Measurements from ENCODE around the gene IL22RA1. TPM values are rescaled to one million over a fixed set of nuclear protein-coding genes. Genes with fewer than 3 reads are reported as not detected.

IL22RA1 gene
- total and polyA plus RNA-seq, 2 of the 8 experiments (the other 6 are each of a cell fraction or from before 2014, with no cell fraction given), result 0.17 to 0.32 TPM

DNA sequence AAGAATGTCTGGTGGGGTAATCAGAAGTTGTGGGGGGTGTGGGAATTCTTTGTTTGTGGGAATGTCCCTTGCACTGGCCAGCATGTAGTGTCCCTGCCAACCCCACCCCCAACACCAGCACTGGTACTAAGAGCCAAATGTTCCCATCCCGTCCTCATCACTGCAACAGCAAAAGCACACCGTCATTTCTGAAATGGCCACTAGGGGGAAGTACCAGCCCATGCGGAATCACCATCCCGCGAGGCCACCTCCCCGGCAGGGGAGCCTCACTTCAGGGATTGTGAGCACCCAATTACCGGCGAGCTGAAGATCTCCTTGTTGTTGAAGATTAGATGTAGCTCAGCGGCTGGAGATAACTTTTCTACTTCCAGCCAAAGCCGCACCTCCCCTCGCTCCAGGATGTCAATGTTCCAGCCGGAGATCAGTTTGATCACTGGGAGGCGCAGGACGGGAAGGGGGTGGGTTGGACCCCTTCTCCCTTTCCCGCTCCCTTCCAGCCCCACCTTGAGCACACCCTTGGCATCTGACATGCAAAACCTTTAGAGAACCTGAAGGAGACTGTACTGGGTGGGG, 72.0 kb downstream of the IL22RA1 start (continued):
- TF ChIP-seq, protein P1, sequence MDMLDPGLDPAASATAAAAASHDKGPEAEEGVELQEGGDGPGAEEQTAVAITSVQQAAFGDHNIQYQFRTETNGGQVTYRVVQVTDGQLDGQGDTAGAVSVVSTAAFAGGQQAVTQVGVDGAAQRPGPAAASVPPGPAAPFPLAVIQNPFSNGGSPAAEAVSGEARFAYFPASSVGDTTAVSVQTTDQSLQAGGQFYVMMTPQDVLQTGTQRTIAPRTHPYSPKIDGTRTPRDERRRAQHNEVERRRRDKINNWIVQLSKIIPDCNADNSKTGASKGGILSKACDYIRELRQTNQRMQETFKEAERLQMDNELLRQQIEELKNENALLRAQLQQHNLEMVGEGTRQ (IDR thresholded peaks at IDR 0.05; ENCODE audit: low read length), result no peak
- TF ChIP-seq SUZ12 (IDR thresholded peaks at IDR 0.05; ENCODE audit: low read length) (no peak), EZH2 (IDR thresholded peaks at IDR 0.05; ENCODE audit: low read depth, low read length, severe bottlenecking) (no peak), TAF7 (optimal IDR thresholded peaks at IDR 0.05; ENCODE audit: borderline replicate concordance, low read depth, low read length) (no peak), SP1 (IDR thresholded peaks at IDR 0.05; ENCODE audit: low read depth, low read length) (no peak), SIX5 (IDR thresholded peaks at IDR 0.05; ENCODE audit: low read depth, low read length) (no peak), MAFK (IDR thresholded peaks at IDR 0.05; ENCODE audit: low read depth, low read length) (no peak), BCL11A (IDR thresholded peaks at IDR 0.05; ENCODE audit: low read depth in 2 of 2, low read length in 2 of 2) (no peak), NRF1 (IDR thresholded peaks at IDR 0.05; ENCODE audit: low read depth, low read length) (no peak), NANOG (IDR thresholded peaks at IDR 0.05; ENCODE audit: insufficient read depth, low read depth, low read length, poor library complexity, severe bottlenecking) (no peak), GTF2F1 (IDR thresholded peaks at IDR 0.05; ENCODE audit: borderline replicate concordance, low read depth, low read length) (no peak), GABPA (IDR thresholded peaks at IDR 0.05; ENCODE audit: borderline replicate concordance, insufficient read depth, low read length) (peak; percentile 60; the same call in 1 of the 2 replicates), POU5F1 (IDR thresholded peaks at IDR 0.05; ENCODE audit: low read depth, low read length) (no peak), CHD2 (IDR thresholded peaks at IDR 0.05; ENCODE audit: low read length) (peak; percentile 49; the same call in 1 of the 2 replicates), RBBP5 (IDR thresholded peaks at IDR 0.05; ENCODE audit: borderline replicate concordance, low read depth, low read length) (no peak), POLR2A (IDR thresholded peaks at IDR 0.05; ENCODE audit: control extremely low read depth in 1 of 2, low read depth in 2 of 2, low read length in 2 of 2) (no peak), TCF12 (IDR thresholded peaks at IDR 0.05; ENCODE audit: low read depth, low read length) (no peak), HDAC2 (IDR thresholded peaks at IDR 0.05; ENCODE audit: borderline replicate concordance in 1 of 2, low read depth in 2 of 2, low read length in 2 of 2) (no peak; a peak in 1 of 4 replicates)
